Pancreas (tissue), 10 donors: ENCODE data around the gene TMPRSS11F. TPM values are rescaled to one million over a fixed set of nuclear protein-coding genes. Genes with fewer than 3 reads are reported as not detected.
"Not testable (repeated sequence)": the region's sequence is repeated elsewhere in the genome, so short reads cannot be mapped to it uniquely, and the experiment has no call there.

ENCODE experiments used
- ATAC-seq, 4 donors: fragments of 200-7000 bp; cut with Tn5 transposase; one replicate each; pipeline versions ENCODE4 v1.8.0 to v1.9.1; 2020; ENCODE audit warnings: mild to moderate bottlenecking in 4 of 4, moderate library complexity in 4 of 4
- DNase-seq, 6 donors: peaks; one replicate each; pipeline ENCODE4 v3.0.0-alpha.2; 2020
- FAIRE-seq: peaks from 2 replicates; lab custom pipeline; 2012; peaks lifted over from hg19 to GRCh38; lab: Jason Lieb, UNC
- H3K27ac ChIP-seq, 4 donors: fragments of 200-600 bp; sonication (generic); 1 replicate in 3 of 4; 2 replicates in 1 of 4; pipeline versions ENCODE4 v1.5.0 to v1.8.0; 2020
- H3K27me3 ChIP-seq, 4 donors: fragments of 200-600 bp; one replicate each; pipeline ENCODE4 v1.8.0; 2021
- H3K36me3 ChIP-seq, 3 donors: fragments of 200-600 bp; sonication (generic) in 1 of 3; one replicate each; pipeline versions ENCODE4 v1.5.0 to v1.8.0; 2020 to 2021
- H3K4me1 ChIP-seq, 3 donors: fragments of 200-600 bp; one replicate each; pipeline ENCODE4 v1.8.0; 2021
- H3K4me3 ChIP-seq, 4 donors: fragments of 200-600 bp; sonication (generic) in 2 of 4; one replicate each; pipeline versions ENCODE4 v1.5.0 to v1.8.0; 2020 to 2021
- H3K9me3 ChIP-seq, 4 donors: fragments of 200-600 bp; one replicate each; pipeline ENCODE4 v1.8.0; 2021
- CTCF ChIP-seq, 4 donors: fragments of 200-600 bp; sonication (generic) in 3 of 4; IDR thresholded peaks; one replicate each; pipeline versions ENCODE4 v1.5.0 to v1.8.0; 2021; ENCODE audit warnings: antibody characterized with exemption in 4 of 4
- WGBS, 2 donors: extraction: QIAGEN DNeasy Blood & Tissue Kit; methylation state at CpG; one replicate each; pipeline ENCODE4 v1.1.7; 2013; 5-methylcytosine and 5-hydroxymethylcytosine counted together
- intact Hi-C, 3 donors: fragments of 100-400 bp; cut with DNase I; formaldehyde crosslinking; loops; one replicate each; pipeline versions ENCODE4 v1.11.1 to v1.14.2; 2022
- polyA plus RNA-seq, 2 donors: library from polyadenylated mRNA; stranded (reverse); fragments of 200-250 nt; gene quantifications; one replicate each; pipeline ENCODE4 v1.2.3, GENCODE V29; 2013
- total RNA-seq, 6 donors: library from RNA; stranded (reverse); fragmentation: NEBNext Ultra II Directional in 4 of 6; extraction: Animal tissue kit (Norgen Biotek cat#: 25700) in 4 of 6; gene quantifications; one replicate each; pipeline versions ENCODE4 v1.2.1 to v1.2.4, GENCODE V29; 2021 to 2023
- donor health status: healthy with polysubstance abuse.
- donor health status: DM: no; HTN: no; CAD: no; lungs with moderate emphysema.
- donor health status: DM: no; HTN: no; CAD: no.
- donor health status: control.
- donor health status: control.
- donor health status: Bipolar disorder and iron deficiency.
- donor health status: DM: yes; HTN: yes; CAD: no.
- donor health status: DM: no; HTN: no; CAD: no.
- donor health status: DM: no; HTN: no; CAD: no.
- donor health status: DM: yes; HTN: yes; CAD: no.

TMPRSS11F gene
- total RNA-seq (not detected), polyA plus RNA-seq (not detected)

GRCh38 chr4:68129793-68130192 is at the start of gene TMPRSS11F:
TMPRSS11F (minus strand) TSS chr4:68129869; CDS start chr4:68129820, 49 bp downstream.
- H3K4me1 ChIP-seq = no peaks in the 10 kb centered on the region
- no peak for TF ChIP-seq CTCF (IDR thresholded peaks at IDR 0.05)
- 24 to 32% methylated on average over 3 of the region's 3 CpGs for WGBS, 2 donors
- no peak within 1 kb of the TSS for H3K27ac ChIP-seq
- H3K9me3 ChIP-seq = no peaks in the 10 kb centered on the region
- ATAC-seq = peak in 2 of 4 donors; percentile 46 to 47
- FAIRE-seq = no peak
- DNase-seq = no peak
- H3K36me3 ChIP-seq = no peaks in the 10 kb centered on the region
- no peaks in the 10 kb centered on the region for H3K27me3 ChIP-seq
- intact Hi-C loops = no loop called here
- no peak within 1 kb of the TSS for H3K4me3 ChIP-seq

- DNase-seq = no peak
- no peak overlapping the region for H3K27ac ChIP-seq
- no peak for FAIRE-seq
- H3K4me1 ChIP-seq = no peaks in the 10 kb centered on the region
- H3K27me3 ChIP-seq = no peaks in the 10 kb centered on the region
- intact Hi-C loops = loop anchor here in 1 of 3 donors (10.0 kb wide), 1 partner anchor 302 kb away; no protein-coding TSS in a partner anchor
- H3K36me3 ChIP-seq = no peaks in the 10 kb centered on the region
- no peaks in the 10 kb centered on the region for H3K9me3 ChIP-seq
- 19 to 20% methylated on average over 2 of the region's 2 CpGs for WGBS, 2 donors
- ATAC-seq = no peak
- no peak for TF ChIP-seq CTCF (IDR thresholded peaks at IDR 0.05)
- H3K4me3 ChIP-seq = no peak overlapping the region
Observed at GRCh38 chr4:68176904-68177303, 47.2 kb upstream of the TMPRSS11F start.

- Histone ChIP-seq H3K27ac (no peak overlapping the region), H3K4me3 (no peak overlapping the region), H3K9me3 (no peaks in the 10 kb centered on the region), H3K4me1 (no peaks in the 10 kb centered on the region), H3K36me3 (no peaks in the 10 kb centered on the region), H3K27me3 (no peaks in the 10 kb centered on the region)
- intact Hi-C loops = loop anchor here in 1 of 3 donors (10.0 kb wide), 1 partner anchor 302 kb away; no protein-coding TSS in a partner anchor
- FAIRE-seq (no peak), DNase-seq (no peak), ATAC-seq (no peak)
- WGBS, 2 donors = 14 to 21% methylated on average over 1 of the region's 1 CpG
- TF ChIP-seq CTCF (IDR thresholded peaks at IDR 0.05) = no peak
Observed at GRCh38 chr4:68176500-68176899, 46.8 kb upstream of the TMPRSS11F start.

GRCh38 chr4:68175562-68176155 is 46.0 kb upstream of the TMPRSS11F start:
- ATAC-seq (peak in 3 of 4 donors; percentile 62 to 72 (median 67)), DNase-seq (peak in 1 of 6 donors; percentile 29), FAIRE-seq (peak; percentile 23)
- no peak overlapping the region for H3K4me3 ChIP-seq
- no peaks in the 10 kb centered on the region for H3K9me3 ChIP-seq
- intact Hi-C loops = loop anchor here in 1 of 3 donors (10.0 kb wide), 1 partner anchor 301 kb away; no protein-coding TSS in a partner anchor
- no peaks in the 10 kb centered on the region for H3K27me3 ChIP-seq
- no peak overlapping the region for H3K27ac ChIP-seq
- peak in 2 of 4 donors; percentile 31 to 38 for TF ChIP-seq CTCF (IDR thresholded peaks at IDR 0.05)
- H3K36me3 ChIP-seq = no peaks in the 10 kb centered on the region
- 26 to 29% methylated on average over 6 of the region's 6 CpGs for WGBS, 2 donors
- H3K4me1 ChIP-seq = no peaks in the 10 kb centered on the region

- not testable (repeated sequence) for DNase-seq, H3K36me3 ChIP-seq, H3K4me3 ChIP-seq, ATAC-seq, H3K27ac ChIP-seq, H3K9me3 ChIP-seq, H3K27me3 ChIP-seq, H3K4me1 ChIP-seq, FAIRE-seq
- intact Hi-C loops = loop anchor here in 1 of 3 donors (10.0 kb wide), 1 partner anchor 300 kb away; no protein-coding TSS in a partner anchor
- WGBS, 2 donors = 49 to 51% methylated on average over 2 of the region's 2 CpGs
Observed at GRCh38 chr4:68174389-68174788, 44.7 kb upstream of the TMPRSS11F start.

GRCh38 chr4:68172147-68172546 is 42.5 kb upstream of the TMPRSS11F start:
- ATAC-seq, H3K4me3 ChIP-seq, H3K27me3 ChIP-seq, H3K36me3 ChIP-seq, H3K27ac ChIP-seq, FAIRE-seq, H3K9me3 ChIP-seq, DNase-seq, H3K4me1 ChIP-seq: not testable (repeated sequence)
- intact Hi-C loops = loop anchor here in 1 of 3 donors (10.0 kb wide), 1 partner anchor 297 kb away; no protein-coding TSS in a partner anchor
- 68 to 78% methylated on average over 6 of the region's 6 CpGs for WGBS, 2 donors
